ENCODE results near the gene CYFIP2. TPM values are rescaled to one million over a fixed set of nuclear protein-coding genes. Genes with fewer than 3 reads are reported as not detected.

Gene CYFIP2
- total and polyA plus RNA-seq, 10 of the 15 experiments (the other 5 are each of a cell fraction or from before 2014, with no cell fraction given): 43.4 to 173 (median 96.0) TPM

GRCh38 chr5:157444224-157444623 is 178.3 kb downstream of the CYFIP2 start:
- BruUV-seq (replicated peaks): no TSS peak
- intact Hi-C loops (cut with micrococcal nuclease; ENCODE audit: unreplicated experiment) (no loop called here), in situ Hi-C loops (cut with MboI) (no loop called here)
- Histone ChIP-seq H3K4me1 (ENCODE audit: control insufficient read depth, insufficient read depth, low read length) (no peaks in the 10 kb centered on the region), H3K27ac (ENCODE audit: control insufficient read depth, insufficient read depth) (no peak overlapping the region), H3K36me3 (ENCODE audit: control insufficient read depth in 2 of 2, insufficient read depth in 2 of 2, low read length in 1 of 2) (no peaks in the 10 kb centered on the region), H4K20me1 (ENCODE audit: control insufficient read depth, insufficient read depth) (no peaks in the 10 kb centered on the region), H2AFZ (ENCODE audit: control insufficient read depth, low read depth, low read length) (no peak overlapping the region), H3K9me3 (replicated peaks; ENCODE audit: control insufficient read depth, insufficient read depth, low read length) (no peaks in the 10 kb centered on the region), H3K9ac (ENCODE audit: control insufficient read depth, insufficient read depth, low read length) (no peak overlapping the region), H3K4me3 (no peak overlapping the region), H3K79me2 (ENCODE audit: control insufficient read depth, insufficient read depth, low read length) (no peaks in the 10 kb centered on the region), H3K27me3 (replicated peaks in 1 of 2; ENCODE audit: control insufficient read depth in 2 of 2, insufficient read depth in 2 of 2, low read length in 1 of 2) (no peaks in the 10 kb centered on the region), H3K4me2 (ENCODE audit: control insufficient read depth, insufficient read depth) (no peak overlapping the region)
- ATAC-seq: no peak
- POLR2A ChIA-PET: no interaction called here
- SMC1A ChIA-PET (ENCODE audit: uncharacterized antibody, unreplicated experiment): interaction anchor here (0.7 to 1.5 kb wide), 5 partner anchors 12 to 139 kb away, joined by 3 to 7 read pairs (median 4); no protein-coding TSS in a partner anchor
- 37% methylated on average over 4 of the region's 4 CpGs for WGBS (ENCODE audit: insufficient coverage, insufficient replicate concordance, low lambda C conversion rate, missing lambda C conversion rate)
- CTCF ChIA-PET: interaction anchor here (0.6 to 2.8 kb wide), 4 partner anchors 12 to 609 kb away, joined by 3 to 12 read pairs (median 8); partner anchors contain the start of gene LSM11
- RAD21 ChIA-PET (ENCODE audit: unreplicated experiment): interaction anchor here (1.1 to 1.4 kb wide), 3 partner anchors 26 to 227 kb away, joined by 3 to 6 read pairs (median 3); no protein-coding TSS in a partner anchor
- DNase-seq (ENCODE audit: low read depth, low spot score): no peak
- no peak for FAIRE-seq
- TF ChIP-seq CREM (IDR thresholded peaks at IDR 0.05; ENCODE audit: low read depth): no peak

Other genes with a start within 250 kb of the CYFIP2 start
- 0.45 TPM in 1 of 2 replicates, not detected in the other for gene HAVCR1, start 207.0 kb upstream of the CYFIP2 start, total RNA-seq (2014; rRNA removed)
- gene HAVCR1, start 207.0 kb upstream of the CYFIP2 start, total RNA-seq (2014; rRNA removed; fragmentation: Illumina TruSeq; extraction: Trizol): not detected in 2 replicates
- gene HAVCR1, start 207.0 kb upstream of the CYFIP2 start, total RNA-seq (2021): not detected in 2 replicates
- 0.07 and 0.08 TPM in 2 replicates for gene HAVCR1, start 207.0 kb upstream of the CYFIP2 start, polyA plus RNA-seq (2011; rRNA removed)
- gene HAVCR1, start 207.0 kb upstream of the CYFIP2 start, polyA plus RNA-seq (2014; fragmentation: Illumina TruSeq; extraction: Trizol): 0.33 TPM in 1 of 2 replicates, not detected in the other
- gene HAVCR1, start 207.0 kb upstream of the CYFIP2 start, polyA plus RNA-seq (2014; fragmentation: Nextera tagmentation; extraction: Ambion mirVana): not detected
- not detected in 2 replicates for gene HAVCR1, start 207.0 kb upstream of the CYFIP2 start, polyA plus RNA-seq (2014; rRNA removed)
- not detected for gene HAVCR1, start 207.0 kb upstream of the CYFIP2 start, polyA plus RNA-seq (2016; fragmentation: Nextera tagmentation; extraction: Ambion mirVana)
- 6.6 and 9.0 TPM in 2 replicates for gene HAVCR2, start 157.1 kb upstream of the CYFIP2 start, total RNA-seq (2014; rRNA removed)
- 7.2 and 7.6 TPM in 2 replicates for gene HAVCR2, start 157.1 kb upstream of the CYFIP2 start, total RNA-seq (2014; rRNA removed; fragmentation: Illumina TruSeq; extraction: Trizol)
- gene HAVCR2, start 157.1 kb upstream of the CYFIP2 start, total RNA-seq (2021): 5.2 and 6.5 TPM in 2 replicates
- 5.2 and 5.4 TPM in 2 replicates for gene HAVCR2, start 157.1 kb upstream of the CYFIP2 start, polyA plus RNA-seq (2011; rRNA removed)
- gene HAVCR2, start 157.1 kb upstream of the CYFIP2 start, polyA plus RNA-seq (2014; fragmentation: Illumina TruSeq; extraction: Trizol): 7.3 and 7.6 TPM in 2 replicates
- gene HAVCR2, start 157.1 kb upstream of the CYFIP2 start, polyA plus RNA-seq (2014; fragmentation: Nextera tagmentation; extraction: Ambion mirVana): 1 to 10 TPM; 7.2 to 7.5 TPM
- gene HAVCR2, start 157.1 kb upstream of the CYFIP2 start, polyA plus RNA-seq (2014; rRNA removed): 6.0 and 7.4 TPM in 2 replicates
- 1 to 10 TPM; 5.5 to 6.0 TPM for gene HAVCR2, start 157.1 kb upstream of the CYFIP2 start, polyA plus RNA-seq (2016; fragmentation: Nextera tagmentation; extraction: Ambion mirVana)
- gene MED7, start 123.3 kb upstream of the CYFIP2 start, total RNA-seq (2014; rRNA removed): 9.3 and 11.7 TPM in 2 replicates
- gene MED7, start 123.3 kb upstream of the CYFIP2 start, total RNA-seq (2014; rRNA removed; fragmentation: Illumina TruSeq; extraction: Trizol): 15.8 and 20.7 TPM in 2 replicates
- gene MED7, start 123.3 kb upstream of the CYFIP2 start, total RNA-seq (2021): 11.0 and 12.3 TPM in 2 replicates
- gene MED7, start 123.3 kb upstream of the CYFIP2 start, polyA plus RNA-seq (2011; rRNA removed): 22.6 and 36.0 TPM in 2 replicates
- 22.7 and 28.8 TPM in 2 replicates for gene MED7, start 123.3 kb upstream of the CYFIP2 start, polyA plus RNA-seq (2014; fragmentation: Illumina TruSeq; extraction: Trizol)
- gene MED7, start 123.3 kb upstream of the CYFIP2 start, polyA plus RNA-seq (2014; fragmentation: Nextera tagmentation; extraction: Ambion mirVana): 10 to 100 TPM; 42.6 to 47.7 TPM
- gene MED7, start 123.3 kb upstream of the CYFIP2 start, polyA plus RNA-seq (2014; rRNA removed): 11.3 and 18.1 TPM in 2 replicates
- 10 to 100 TPM; 30.2 to 35.1 TPM for gene MED7, start 123.3 kb upstream of the CYFIP2 start, polyA plus RNA-seq (2016; fragmentation: Nextera tagmentation; extraction: Ambion mirVana)
- not detected in 2 replicates for gene GARIN3, start 99.9 kb upstream of the CYFIP2 start, total RNA-seq (2014; rRNA removed)
- gene GARIN3, start 99.9 kb upstream of the CYFIP2 start, total RNA-seq (2014; rRNA removed; fragmentation: Illumina TruSeq; extraction: Trizol): not detected in 2 replicates
- gene GARIN3, start 99.9 kb upstream of the CYFIP2 start, total RNA-seq (2021): not detected in 2 replicates
- gene GARIN3, start 99.9 kb upstream of the CYFIP2 start, polyA plus RNA-seq (2011; rRNA removed): not detected in 2 replicates
- gene GARIN3, start 99.9 kb upstream of the CYFIP2 start, polyA plus RNA-seq (2014; fragmentation: Illumina TruSeq; extraction: Trizol): not detected in 2 replicates
- gene GARIN3, start 99.9 kb upstream of the CYFIP2 start, polyA plus RNA-seq (2014; fragmentation: Nextera tagmentation; extraction: Ambion mirVana): not detected
- not detected in 2 replicates for gene GARIN3, start 99.9 kb upstream of the CYFIP2 start, polyA plus RNA-seq (2014; rRNA removed)
- gene GARIN3, start 99.9 kb upstream of the CYFIP2 start, polyA plus RNA-seq (2016; fragmentation: Nextera tagmentation; extraction: Ambion mirVana): under 1 TPM in 1 of 2 experiments, not detected in 1; 0.15 TPM
- gene ITK, start 85.3 kb upstream of the CYFIP2 start, total RNA-seq (2014; rRNA removed): 1.1 and 2.4 TPM in 2 replicates
- 1.7 and 2.3 TPM in 2 replicates for gene ITK, start 85.3 kb upstream of the CYFIP2 start, total RNA-seq (2014; rRNA removed; fragmentation: Illumina TruSeq; extraction: Trizol)
- gene ITK, start 85.3 kb upstream of the CYFIP2 start, total RNA-seq (2021): 0.80 and 1.4 TPM in 2 replicates
- gene ITK, start 85.3 kb upstream of the CYFIP2 start, polyA plus RNA-seq (2011; rRNA removed): 0.05 and 0.17 TPM in 2 replicates
- 1.4 and 1.5 TPM in 2 replicates for gene ITK, start 85.3 kb upstream of the CYFIP2 start, polyA plus RNA-seq (2014; fragmentation: Illumina TruSeq; extraction: Trizol)
- gene ITK, start 85.3 kb upstream of the CYFIP2 start, polyA plus RNA-seq (2014; fragmentation: Nextera tagmentation; extraction: Ambion mirVana): under 1 TPM; 0.60 to 0.66 TPM
- 0.57 and 0.91 TPM in 2 replicates for gene ITK, start 85.3 kb upstream of the CYFIP2 start, polyA plus RNA-seq (2014; rRNA removed)
- gene ITK, start 85.3 kb upstream of the CYFIP2 start, polyA plus RNA-seq (2016; fragmentation: Nextera tagmentation; extraction: Ambion mirVana): under 1 TPM; 0.17 to 0.73 TPM
- 6.6 and 7.3 TPM in 2 replicates for gene NIPAL4, start 194.1 kb downstream of the CYFIP2 start, total RNA-seq (2014; rRNA removed)
- 3.9 and 4.1 TPM in 2 replicates for gene NIPAL4, start 194.1 kb downstream of the CYFIP2 start, total RNA-seq (2014; rRNA removed; fragmentation: Illumina TruSeq; extraction: Trizol)
- 9.7 and 10.5 TPM in 2 replicates for gene NIPAL4, start 194.1 kb downstream of the CYFIP2 start, total RNA-seq (2021)
- 0.03 and 0.11 TPM in 2 replicates for gene NIPAL4, start 194.1 kb downstream of the CYFIP2 start, polyA plus RNA-seq (2011; rRNA removed)
- 10.3 and 12.5 TPM in 2 replicates for gene NIPAL4, start 194.1 kb downstream of the CYFIP2 start, polyA plus RNA-seq (2014; fragmentation: Illumina TruSeq; extraction: Trizol)
- gene NIPAL4, start 194.1 kb downstream of the CYFIP2 start, polyA plus RNA-seq (2014; fragmentation: Nextera tagmentation; extraction: Ambion mirVana): 1 to 10 TPM; 3.3 to 5.2 TPM
- 4.5 and 4.8 TPM in 2 replicates for gene NIPAL4, start 194.1 kb downstream of the CYFIP2 start, polyA plus RNA-seq (2014; rRNA removed)
- gene NIPAL4, start 194.1 kb downstream of the CYFIP2 start, polyA plus RNA-seq (2016; fragmentation: Nextera tagmentation; extraction: Ambion mirVana): 10 to 100 TPM; 12.8 to 15.5 TPM